Hematopoietic multipotent progenitor cell treated with erythropoietin and hydrocortisone succinate and interleukin-3 and kit ligand, for 8 days (in vitro differentiated cells): ENCODE data around the gene NFIX.
"Not testable (repeated sequence)": the region's sequence is repeated elsewhere in the genome, so short reads cannot be mapped to it uniquely, and the experiment has no call there.

Experiments used
- DNase-seq: peaks from one replicate; pipeline ENCODE4 v3.0.0-alpha.2; 2015

Gene NFIX

GRCh38 chr19:12994701-12995595, at the start of gene NFIX:
Gene NFIX (plus strand): TSS chr19:12995475. CDS start chr19:12995838, 363 bp downstream.
- peak; percentile 50 for DNase-seq

GRCh38 chr19:12945479-12946091, 49.7 kb upstream of the NFIX start, which contains the start of gene RAD23A:
Gene RAD23A (plus strand): TSS chr19:12945862. CDS start chr19:12945949, 87 bp downstream.
- DNase-seq = peak; percentile 98

GRCh38 chr19:12946092-12946721, 49.1 kb upstream of the NFIX start:
- DNase-seq = peak; percentile 77

- peak; percentile 44 for DNase-seq
These were observed 48.4 kb upstream of the NFIX start for GRCh38 chr19:12946731-12947496.

GRCh38 chr19:12947702-12948611, 47.3 kb upstream of the NFIX start:
- peak; percentile 99 for DNase-seq

- DNase-seq = no peak
These were observed 46.5 kb upstream of the NFIX start for GRCh38 chr19:12948612-12949362.

- no peak for DNase-seq
These were observed 45.7 kb upstream of the NFIX start for GRCh38 chr19:12949363-12950283.

GRCh38 chr19:12952050-12952449, 43.2 kb upstream of the NFIX start:
- not testable (repeated sequence) for DNase-seq

GRCh38 chr19:12952488-12953137, 42.7 kb upstream of the NFIX start:
- DNase-seq = no peak

GRCh38 chr19:12953138-12953798, 42.0 kb upstream of the NFIX start:
- peak; percentile 33 for DNase-seq

GRCh38 chr19:12953799-12954611, 41.3 kb upstream of the NFIX start:
- DNase-seq = no peak

- DNase-seq = no peak
These were observed 40.7 kb upstream of the NFIX start for GRCh38 chr19:12954612-12954962.

- DNase-seq = not testable (repeated sequence)
These were observed 39.7 kb upstream of the NFIX start for GRCh38 chr19:12955575-12955974.

- DNase-seq = peak; percentile 54
These were observed 39.3 kb upstream of the NFIX start for GRCh38 chr19:12955996-12956395.

GRCh38 chr19:12956446-12957388, 38.6 kb upstream of the NFIX start, which contains the start of gene GADD45GIP1:
Gene GADD45GIP1 (minus strand): TSS chr19:12957223. CDS start chr19:12957212, 11 bp downstream.
- DNase-seq = peak; percentile 86

GRCh38 chr19:12957389-12957952, 37.8 kb upstream of the NFIX start:
- DNase-seq = not testable (repeated sequence)
